ENCODE results near the gene SOX2.

Gene SOX2

GRCh38 chr3:181739628-181740027 is 27.9 kb downstream of the SOX2 start:
- no peak overlapping the region for H3K4me3 ChIP-seq (ENCODE audit: low read depth, low read length)
- no peak for DNase-seq (ENCODE audit: low read depth, low spot score)
- no peak for TF ChIP-seq CTCF (IDR thresholded peaks at IDR 0.05; ENCODE audit: insufficient read depth, low read length, missing control alignments)
- POLR2A ChIA-PET: no interaction called here
- CTCF ChIA-PET: no interaction called here

- ChIA-PET POLR2A (no interaction called here), CTCF (no interaction called here)
- H3K4me3 ChIP-seq (ENCODE audit: low read depth, low read length): no peak overlapping the region
These were observed 29.7 kb downstream of the SOX2 start for GRCh38 chr3:181741417-181741816.

GRCh38 chr3:181752202-181752671 is 40.5 kb downstream of the SOX2 start:
- H3K4me3 ChIP-seq (ENCODE audit: low read depth, low read length): no peak overlapping the region
- ChIA-PET POLR2A (no interaction called here), CTCF (no interaction called here)
- TF ChIP-seq CTCF (IDR thresholded peaks at IDR 0.05; ENCODE audit: insufficient read depth, low read length, missing control alignments): no peak
- DNase-seq (ENCODE audit: low read depth, low spot score): no peak

More at GRCh38 chr3:181741417-181741816, 29.7 kb downstream of the SOX2 start:
- DNase-seq (ENCODE audit: low read depth, low spot score): no peak
- TF ChIP-seq CTCF (IDR thresholded peaks at IDR 0.05; ENCODE audit: insufficient read depth, low read length, missing control alignments): no peak

GRCh38 chr3:181753391-181753790 is 41.7 kb downstream of the SOX2 start:
- ChIA-PET CTCF (no interaction called here), POLR2A (no interaction called here)
- no peak overlapping the region for H3K4me3 ChIP-seq (ENCODE audit: low read depth, low read length)
- DNase-seq (ENCODE audit: low read depth, low spot score): no peak
- no peak for TF ChIP-seq CTCF (IDR thresholded peaks at IDR 0.05; ENCODE audit: insufficient read depth, low read length, missing control alignments)

- CTCF ChIA-PET: no interaction called here
- POLR2A ChIA-PET: no interaction called here
- no peak for DNase-seq (ENCODE audit: low read depth, low spot score)
- no peak overlapping the region for H3K4me3 ChIP-seq (ENCODE audit: low read depth, low read length)
- TF ChIP-seq CTCF (IDR thresholded peaks at IDR 0.05; ENCODE audit: insufficient read depth, low read length, missing control alignments): no peak
These were observed 44.2 kb downstream of the SOX2 start for GRCh38 chr3:181755959-181756358.

- DNase-seq (ENCODE audit: low read depth, low spot score): no peak
- H3K4me3 ChIP-seq (ENCODE audit: low read depth, low read length): no peak overlapping the region
- CTCF ChIA-PET: no interaction called here
- POLR2A ChIA-PET: no interaction called here
- no peak for TF ChIP-seq CTCF (IDR thresholded peaks at IDR 0.05; ENCODE audit: insufficient read depth, low read length, missing control alignments)
These were observed 45.0 kb downstream of the SOX2 start for GRCh38 chr3:181756645-181757297.
